Measurements from ENCODE around the gene XRCC6. TPM values are rescaled to one million over a fixed set of nuclear protein-coding genes. Genes with fewer than 3 reads are reported as not detected.

Gene XRCC6
- total RNA-seq, 1 experiment from 2014 or later = 474 TPM

DNA sequence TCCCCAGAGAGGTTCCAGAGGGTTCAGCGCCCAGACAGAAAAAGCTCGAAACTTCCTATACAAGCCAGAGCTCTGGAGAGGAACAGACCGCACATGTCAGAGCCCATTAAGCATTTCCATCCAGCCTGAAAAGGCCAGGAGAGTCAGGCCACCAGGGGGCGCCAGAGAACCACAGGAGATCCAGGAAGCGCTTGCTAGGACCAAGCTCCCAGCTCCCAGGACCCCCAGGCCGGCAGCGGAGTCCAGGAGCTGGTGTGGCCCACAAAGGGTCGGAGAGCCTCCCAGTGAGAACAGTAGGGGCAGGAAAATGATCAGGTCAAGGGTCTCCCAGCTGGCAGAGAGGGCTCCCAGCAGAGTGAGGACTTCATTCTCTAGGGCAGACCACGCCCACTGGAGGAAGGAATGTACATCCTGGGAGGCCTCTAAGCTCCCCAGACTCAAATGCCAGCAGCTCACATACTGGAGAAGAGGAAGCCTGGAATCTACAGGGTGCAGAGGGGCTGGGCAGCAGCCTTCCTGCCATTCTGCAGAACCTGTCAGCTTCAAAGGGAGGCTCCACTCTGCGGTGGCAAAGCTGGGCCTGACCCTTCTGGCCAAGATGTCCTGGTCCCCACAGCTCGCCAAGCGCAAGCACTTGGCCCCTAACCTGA is 76.2 kb downstream of the XRCC6 start:
- no peak overlapping the region for H3K27ac Mint-ChIP-seq
- H3K27me3 Mint-ChIP-seq (ENCODE audit: low read depth) = peaks cover 28% of the 10 kb centered on the region
- peaks cover 10% of the 10 kb centered on the region for H3K4me1 Mint-ChIP-seq
- ChIA-PET CTCF (interaction anchor here (0.5 to 4.1 kb wide), 113 partner anchors 9 to 847 kb away, joined by 3 to 76 read pairs (median 6); partner anchors contain the start of genes CCDC134, CENPM, NDUFA6 and PMM1), POLR2A (interaction anchor here (0.6 to 1.9 kb wide), 13 partner anchors 8 to 770 kb away, joined by 3 to 15 read pairs (median 4); partner anchors contain the start of genes CCDC134, CENPM, DESI1 and PMM1)
- H3K4me3 Mint-ChIP-seq = peak overlapping the region; percentile 52
- H3K9me3 Mint-ChIP-seq = no peaks in the 10 kb centered on the region
- peak; percentile 98 for DNase-seq (ENCODE audit: low spot score)
- ATAC-seq = peak; percentile 87
- no peaks in the 10 kb centered on the region; the same call in none of the 2 replicates for H3K36me3 Mint-ChIP-seq
- TF ChIP-seq, protein P1, sequence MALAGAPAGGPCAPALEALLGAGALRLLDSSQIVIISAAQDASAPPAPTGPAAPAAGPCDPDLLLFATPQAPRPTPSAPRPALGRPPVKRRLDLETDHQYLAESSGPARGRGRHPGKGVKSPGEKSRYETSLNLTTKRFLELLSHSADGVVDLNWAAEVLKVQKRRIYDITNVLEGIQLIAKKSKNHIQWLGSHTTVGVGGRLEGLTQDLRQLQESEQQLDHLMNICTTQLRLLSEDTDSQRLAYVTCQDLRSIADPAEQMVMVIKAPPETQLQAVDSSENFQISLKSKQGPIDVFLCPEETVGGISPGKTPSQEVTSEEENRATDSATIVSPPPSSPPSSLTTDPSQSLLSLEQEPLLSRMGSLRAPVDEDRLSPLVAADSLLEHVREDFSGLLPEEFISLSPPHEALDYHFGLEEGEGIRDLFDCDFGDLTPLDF (CRISPR knock-in tag; IDR thresholded peaks at IDR 0.05) = no peak
- TF ChIP-seq FOXJ3 (CRISPR knock-in tag; IDR thresholded peaks at IDR 0.05; ENCODE audit: borderline replicate concordance) (no peak), RORB (CRISPR knock-in tag; IDR thresholded peaks at IDR 0.05) (no peak), TEAD4 (CRISPR knock-in tag; IDR thresholded peaks at IDR 0.05) (peak; percentile 66; the same call in 1 of the 2 replicates), CREM (CRISPR knock-in tag; IDR thresholded peaks at IDR 0.05) (no peak), ZNF317 (CRISPR knock-in tag; IDR thresholded peaks at IDR 0.05; ENCODE audit: borderline replicate concordance, low read depth) (no peak), E2F4 (CRISPR knock-in tag; IDR thresholded peaks at IDR 0.05; ENCODE audit: borderline replicate concordance, low read depth) (no peak), EMX1 (CRISPR knock-in tag; IDR thresholded peaks at IDR 0.05) (no peak), ATF3 (CRISPR knock-in tag; conservative IDR thresholded peaks at IDR 0.05) (no peak), SP1 (CRISPR knock-in tag; conservative IDR thresholded peaks at IDR 0.05) (no peak), PRRX2 (CRISPR knock-in tag; IDR thresholded peaks at IDR 0.05) (no peak), TCF7 (CRISPR knock-in tag; IDR thresholded peaks at IDR 0.05; ENCODE audit: low read depth) (no peak), KAT7 (CRISPR knock-in tag; IDR thresholded peaks at IDR 0.05; ENCODE audit: borderline replicate concordance) (no peak), NR1H2 (CRISPR knock-in tag; IDR thresholded peaks at IDR 0.05) (no peak), USF2 (CRISPR knock-in tag; IDR thresholded peaks at IDR 0.05) (no peak), ETV6 (CRISPR knock-in tag; IDR thresholded peaks at IDR 0.05) (0 out of 2 replicates have a peak, but pooled peaks have one; percentile 65), FOXP4 (CRISPR knock-in tag; IDR thresholded peaks at IDR 0.05) (no peak), SMAD3 (CRISPR knock-in tag; IDR thresholded peaks at IDR 0.05; ENCODE audit: borderline replicate concordance) (no peak), ATF6 (CRISPR knock-in tag; IDR thresholded peaks at IDR 0.05) (no peak), ZNF232 (CRISPR knock-in tag; IDR thresholded peaks at IDR 0.05) (no peak), OVOL2 (CRISPR knock-in tag; IDR thresholded peaks at IDR 0.05; ENCODE audit: borderline replicate concordance) (no peak)
- TF ChIP-seq, protein P2, sequence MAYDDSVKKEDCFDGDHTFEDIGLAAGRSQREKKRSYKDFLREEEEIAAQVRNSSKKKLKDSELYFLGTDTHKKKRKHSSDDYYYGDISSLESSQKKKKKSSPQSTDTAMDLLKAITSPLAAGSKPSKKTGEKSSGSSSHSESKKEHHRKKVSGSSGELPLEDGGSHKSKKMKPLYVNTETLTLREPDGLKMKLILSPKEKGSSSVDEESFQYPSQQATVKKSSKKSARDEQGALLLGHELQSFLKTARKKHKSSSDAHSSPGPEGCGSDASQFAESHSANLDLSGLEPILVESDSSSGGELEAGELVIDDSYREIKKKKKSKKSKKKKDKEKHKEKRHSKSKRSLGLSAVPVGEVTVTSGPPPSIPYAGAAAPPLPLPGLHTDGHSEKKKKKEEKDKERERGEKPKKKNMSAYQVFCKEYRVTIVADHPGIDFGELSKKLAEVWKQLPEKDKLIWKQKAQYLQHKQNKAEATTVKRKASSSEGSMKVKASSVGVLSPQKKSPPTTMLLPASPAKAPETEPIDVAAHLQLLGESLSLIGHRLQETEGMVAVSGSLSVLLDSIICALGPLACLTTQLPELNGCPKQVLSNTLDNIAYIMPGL (CRISPR knock-in tag; IDR thresholded peaks at IDR 0.05) = 0 out of 2 replicates have a peak, but pooled peaks have one; percentile 58
- TF ChIP-seq, protein P3, sequence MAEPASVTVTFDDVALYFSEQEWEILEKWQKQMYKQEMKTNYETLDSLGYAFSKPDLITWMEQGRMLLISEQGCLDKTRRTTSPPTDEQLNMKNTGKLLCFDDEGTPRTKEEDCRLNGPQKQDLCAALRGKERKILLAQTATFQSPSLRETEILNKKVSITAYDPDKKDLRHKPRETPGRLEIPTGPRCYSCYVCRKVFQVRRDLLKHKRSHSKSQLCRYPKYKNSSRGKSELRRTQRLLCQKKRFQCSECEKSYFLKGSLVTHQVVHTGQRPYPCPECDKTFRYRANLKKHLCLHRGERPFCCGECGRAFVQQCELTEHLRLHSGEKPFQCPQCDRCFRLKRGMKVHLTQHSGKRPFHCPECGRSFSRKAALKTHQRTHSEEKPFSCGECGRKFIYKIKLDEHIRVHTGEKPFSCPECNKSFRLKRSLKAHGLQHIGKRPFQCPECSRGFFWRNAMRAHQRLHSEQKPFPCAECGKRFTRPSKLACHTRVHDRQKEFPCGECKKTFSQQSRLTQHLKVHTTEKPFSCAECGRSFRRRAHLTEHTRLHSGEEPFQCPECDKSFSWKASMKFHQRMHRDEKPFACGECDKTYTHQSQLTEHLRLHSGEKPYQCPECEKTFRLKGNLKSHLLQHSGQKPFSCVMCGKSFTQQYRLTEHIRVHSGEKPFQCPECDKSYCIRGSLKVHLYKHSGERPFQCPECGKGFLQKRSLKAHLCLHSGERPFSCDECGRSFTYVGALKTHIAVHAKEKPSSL (CRISPR knock-in tag; conservative IDR thresholded peaks at IDR 0.05) = no peak
